ENCODE measurements around the gene AJM1.
"Not testable (repeated sequence)": the region's sequence is repeated elsewhere in the genome, so short reads cannot be mapped to it uniquely, and the experiment has no call there.

The AJM1 gene

DNA sequence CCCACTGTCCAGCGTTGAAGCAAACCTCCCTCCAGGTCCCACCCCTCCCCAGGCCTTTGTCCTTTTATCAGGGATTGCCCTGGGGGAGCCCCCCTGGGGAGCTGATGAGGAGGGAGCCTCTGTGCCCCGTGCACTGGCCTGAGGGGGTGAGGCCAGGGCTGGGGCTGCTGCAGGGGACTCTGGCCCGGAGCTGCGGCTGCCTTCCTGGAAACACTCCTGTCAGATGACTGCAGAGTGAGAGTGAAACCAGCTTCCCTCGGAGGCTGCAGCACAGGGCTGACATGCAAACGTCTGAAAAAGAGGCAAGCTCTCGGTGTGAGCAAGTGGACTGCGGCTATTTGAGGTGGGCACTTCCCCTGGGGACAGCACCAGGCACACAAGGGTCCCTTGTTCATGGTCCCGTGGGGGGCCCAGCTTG lies 39.4 kb downstream of the AJM1 start:
- no peak for DNase-seq

DNA sequence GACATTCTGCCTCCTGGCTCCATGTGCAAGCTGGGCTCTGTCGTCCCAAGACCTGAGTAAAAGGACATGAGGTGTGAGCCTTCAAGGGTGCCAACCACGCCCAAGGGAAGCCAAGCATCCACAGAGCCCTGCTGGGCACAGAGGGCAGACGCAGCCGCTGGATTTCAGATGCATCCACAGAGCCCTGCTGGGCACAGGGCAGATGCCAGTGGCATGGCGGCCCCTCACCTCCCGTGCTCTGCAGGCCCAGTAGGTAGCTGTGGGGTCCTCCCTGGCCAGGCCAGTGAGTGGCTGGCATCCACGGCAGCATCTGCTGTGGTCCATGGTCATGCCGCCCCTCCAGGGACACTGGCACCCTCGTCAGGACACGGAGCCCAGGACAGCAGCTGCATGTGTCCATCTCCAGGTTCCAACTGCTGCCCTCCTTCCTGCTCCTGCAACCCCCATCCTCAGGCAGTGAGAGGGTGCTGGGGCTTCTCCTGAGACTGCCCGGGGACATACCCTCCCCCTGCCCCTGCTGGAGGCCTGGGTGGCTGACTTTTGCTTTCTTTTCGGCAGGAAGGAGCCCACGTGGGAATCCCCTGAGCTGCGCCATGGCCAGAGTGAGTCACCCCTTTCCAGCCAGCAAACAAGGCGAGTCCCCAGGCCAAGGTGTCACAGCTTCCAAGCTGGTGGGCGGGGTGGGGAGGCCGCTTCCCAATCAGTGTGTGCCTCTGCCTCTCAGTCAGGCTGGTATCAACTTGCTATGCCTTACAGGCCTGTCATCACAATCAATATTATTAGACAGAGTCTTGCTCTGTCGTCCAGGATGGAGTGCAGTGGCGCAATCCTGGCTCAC lies 40.0 kb downstream of the AJM1 start:
- no peak for DNase-seq

DNA sequence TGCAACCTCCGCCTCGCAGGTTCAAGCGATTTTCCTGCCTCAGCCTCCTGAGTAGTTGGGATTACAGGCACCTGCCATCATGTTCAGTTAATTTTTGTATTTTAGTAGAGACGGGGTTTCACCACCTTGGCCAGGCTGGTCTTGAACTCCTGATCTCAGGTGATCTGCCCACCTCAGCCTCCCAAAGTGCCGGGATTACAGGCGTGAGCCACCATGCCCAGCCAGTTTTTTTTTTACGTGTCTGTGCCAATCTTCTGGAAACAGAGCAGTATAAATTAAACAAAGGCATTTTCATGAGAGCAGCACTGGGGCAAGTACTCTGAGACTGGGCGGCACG lies 40.6 kb downstream of the AJM1 start:
- not testable (repeated sequence) for DNase-seq

DNA sequence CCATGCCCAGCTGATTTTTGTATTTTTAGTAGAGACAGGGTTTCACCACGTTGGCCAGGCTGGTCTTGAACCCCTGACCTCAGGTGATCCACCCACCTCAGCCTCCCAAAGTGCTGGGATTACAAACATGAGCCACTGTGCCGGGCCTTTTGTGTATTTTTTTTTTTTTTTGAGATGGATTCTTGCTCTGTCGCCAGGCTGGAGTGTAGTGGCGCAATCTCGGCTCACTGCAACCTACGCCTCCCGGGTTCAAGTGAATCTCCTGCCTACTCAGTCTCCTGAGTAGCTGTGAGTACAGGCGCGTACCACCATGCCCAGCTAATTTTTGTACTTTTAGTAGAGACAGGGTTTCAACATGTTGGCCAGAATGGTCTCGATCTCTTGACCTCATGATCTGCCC lies 41.4 kb downstream of the AJM1 start:
- DNase-seq: not testable (repeated sequence)

DNA sequence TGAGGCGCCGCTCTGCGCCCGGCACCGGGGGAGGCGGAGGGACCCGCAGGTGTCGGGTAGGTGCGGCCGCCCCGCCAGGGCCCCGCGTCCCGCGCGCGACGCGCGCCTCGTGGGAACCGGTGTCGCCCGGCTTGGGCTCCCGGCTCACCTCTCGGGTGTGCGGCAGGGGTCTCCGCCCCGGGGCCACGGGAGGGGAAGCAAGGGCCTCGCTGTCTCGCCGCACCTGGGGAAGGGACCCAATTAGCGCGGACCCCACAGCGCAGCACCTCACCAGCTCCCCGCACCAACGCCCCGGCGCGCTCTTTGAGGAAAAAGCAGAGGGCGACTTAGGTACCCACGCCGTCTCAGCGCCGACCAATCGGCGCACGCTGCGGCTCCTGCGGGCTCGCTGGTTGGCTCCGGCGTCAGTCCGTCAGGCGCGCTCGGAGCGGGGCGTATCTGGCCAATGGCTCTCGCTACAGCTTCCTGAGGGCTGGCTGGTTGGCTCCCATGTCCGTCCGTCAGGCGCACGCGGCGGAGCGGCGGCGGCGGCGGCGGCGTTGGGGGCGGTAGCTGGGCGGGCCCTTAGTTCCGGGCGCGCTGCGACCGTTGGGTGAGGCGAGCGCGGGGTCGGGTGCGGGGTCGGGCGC lies 43.8 kb downstream of the AJM1 start, which contains the start of gene TRAF2:
Gene TRAF2, plus strand, starts transcription at position 567 of the 629 bp plus-strand sequence. CDS start 12,225 bp downstream, outside the sequence.
- peak; percentile 93 for DNase-seq

DNA sequence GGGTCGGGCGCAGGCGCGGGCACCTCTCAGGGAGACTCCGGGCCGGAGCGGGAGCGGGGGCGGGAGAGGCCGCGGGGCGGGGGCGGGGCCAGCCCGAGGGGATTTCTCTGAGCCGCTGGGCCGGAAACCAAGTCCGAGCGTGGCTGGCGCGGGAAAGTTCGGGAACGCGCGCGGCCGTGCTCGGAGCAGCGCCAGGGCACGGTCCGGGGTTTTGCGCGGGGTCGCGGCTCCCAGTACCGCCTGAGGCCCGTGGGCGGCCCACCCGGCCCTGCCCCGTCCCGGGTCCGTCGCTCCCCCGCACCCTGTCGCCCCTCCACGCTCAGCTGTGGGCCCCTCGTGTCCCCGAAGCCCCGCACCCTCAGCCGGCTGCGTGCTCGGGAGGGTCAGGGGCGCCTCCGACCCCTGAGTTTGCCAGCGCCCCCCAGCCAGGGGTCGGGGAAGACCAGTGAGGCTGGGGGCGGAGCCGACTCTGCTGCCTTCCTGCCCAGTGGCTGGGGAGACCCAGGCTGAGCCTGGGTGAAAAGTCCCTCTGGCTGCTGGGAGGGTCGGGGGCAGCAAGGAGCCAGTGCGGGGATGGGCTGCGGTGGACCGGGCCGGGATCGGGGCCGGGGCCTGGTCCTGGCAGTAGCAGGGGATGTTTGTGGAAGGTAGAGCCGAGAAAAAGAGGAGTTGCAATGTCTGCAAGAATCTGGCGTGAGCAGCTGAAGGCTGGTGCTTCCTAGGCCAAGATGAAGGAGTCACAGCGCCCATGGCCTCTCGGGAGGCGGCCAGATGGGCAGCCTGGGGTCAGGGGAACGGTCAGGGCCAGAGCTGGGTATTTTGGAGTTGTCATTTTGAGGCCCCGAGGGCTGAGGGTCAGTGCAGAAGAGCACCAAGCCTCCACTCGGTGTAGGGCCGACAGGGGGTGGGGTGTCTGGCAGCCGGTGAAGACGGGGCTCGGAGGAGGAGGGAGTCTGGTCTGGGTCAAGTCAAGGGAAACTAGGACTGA lies 44.6 kb downstream of the AJM1 start:
- no peak for DNase-seq

DNA sequence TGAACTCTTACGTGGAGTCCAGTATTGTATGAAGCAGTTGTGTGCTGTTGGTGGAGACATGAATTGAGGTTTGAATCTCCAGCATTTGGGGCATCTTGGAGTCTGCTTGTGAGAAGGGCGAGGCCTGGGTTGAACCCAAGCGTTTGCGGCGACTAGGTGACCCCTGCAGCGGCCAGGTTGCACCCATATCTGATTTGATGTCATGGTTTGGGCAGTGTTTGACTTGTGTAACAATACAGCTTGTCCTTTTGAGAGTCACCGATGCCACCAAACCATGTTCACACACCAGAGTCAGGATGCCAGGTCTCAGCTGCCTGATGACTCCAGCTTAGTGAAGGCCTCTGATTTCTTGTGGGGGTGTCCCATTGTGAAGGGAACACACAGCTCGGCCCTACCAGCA lies 46.2 kb downstream of the AJM1 start:
- DNase-seq: no peak

DNA sequence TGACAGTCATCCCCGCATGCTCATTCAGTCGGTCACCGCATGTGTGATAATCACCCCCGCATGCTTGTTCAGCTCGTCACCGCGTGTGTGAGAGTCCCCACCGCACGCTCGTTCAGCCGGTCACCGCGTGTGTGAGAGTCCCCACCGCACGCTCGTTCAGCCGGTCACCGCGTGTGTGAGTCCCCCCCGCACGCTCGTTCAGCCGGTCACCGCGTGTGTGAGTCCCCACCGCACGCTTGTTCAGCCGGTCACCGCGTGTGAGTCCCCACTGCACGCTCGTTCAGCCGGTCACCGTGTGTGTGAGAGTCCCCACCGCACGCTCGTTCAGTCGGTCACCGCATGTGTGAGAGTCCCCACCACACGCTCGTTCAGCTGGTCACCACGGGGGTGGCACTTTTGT lies 47.6 kb downstream of the AJM1 start:
- DNase-seq: no peak

DNA sequence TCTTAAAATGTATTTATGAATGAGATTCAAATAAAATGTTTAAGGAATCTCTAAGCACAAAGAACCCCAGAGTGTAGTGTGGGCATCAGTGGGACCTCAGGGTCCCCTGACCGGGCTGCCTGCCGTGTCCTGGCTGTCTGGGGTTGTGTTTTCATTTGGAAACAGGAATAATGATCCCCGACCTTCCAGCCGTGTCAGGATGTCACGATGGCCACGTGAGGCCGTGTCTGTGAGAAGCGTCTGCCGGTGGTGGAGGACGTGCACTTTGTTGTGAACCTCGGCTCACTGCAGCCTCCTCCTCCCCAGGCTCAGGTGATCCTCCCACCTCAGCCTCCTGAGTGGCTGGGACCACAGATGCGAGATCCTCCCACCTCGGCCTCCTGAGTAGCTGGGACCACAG lies 48.4 kb downstream of the AJM1 start:
- no peak for DNase-seq

Measured in NCI-H510A (cell line).